ENCODE data around the gene DDX5.

The DDX5 gene

GRCh38 chr17:64491034-64491860 is 14.8 kb downstream of the DDX5 start:
- peak; percentile 55 for TF ChIP-seq CTCF (IDR thresholded peaks at IDR 0.05; ENCODE audit: borderline replicate concordance, control extremely low read depth, extremely low read depth, insufficient read depth, missing control alignments)
- DNase-seq (ENCODE audit: low spot score): no peak
- in situ Hi-C loops (cut with MboI; ENCODE audit: low sequenced_read_pairs, unreplicated experiment): loop anchor here (5.0 kb wide), 1 partner anchor 69 kb away; no protein-coding TSS in a partner anchor

- in situ Hi-C loops (cut with MboI; ENCODE audit: low sequenced_read_pairs, unreplicated experiment): no loop called here
- no peak for TF ChIP-seq CTCF (IDR thresholded peaks at IDR 0.05; ENCODE audit: borderline replicate concordance, control extremely low read depth, extremely low read depth, insufficient read depth, missing control alignments)
These were observed 17.8 kb downstream of the DDX5 start for GRCh38 chr17:64488301-64488700.

GRCh38 chr17:64484380-64484779 is 21.7 kb downstream of the DDX5 start:
- DNase-seq (ENCODE audit: low spot score): no peak
- in situ Hi-C loops (cut with MboI; ENCODE audit: low sequenced_read_pairs, unreplicated experiment): no loop called here
- no peak for TF ChIP-seq CTCF (IDR thresholded peaks at IDR 0.05; ENCODE audit: borderline replicate concordance, control extremely low read depth, extremely low read depth, insufficient read depth, missing control alignments)

More at GRCh38 chr17:64488301-64488700, 17.8 kb downstream of the DDX5 start:
- DNase-seq (ENCODE audit: low spot score): no peak

GRCh38 chr17:64480951-64481350 is 25.1 kb downstream of the DDX5 start:
- no peak for TF ChIP-seq CTCF (IDR thresholded peaks at IDR 0.05; ENCODE audit: borderline replicate concordance, control extremely low read depth, extremely low read depth, insufficient read depth, missing control alignments)
- in situ Hi-C loops (cut with MboI; ENCODE audit: low sequenced_read_pairs, unreplicated experiment): no loop called here

GRCh38 chr17:64477849-64478248 is 28.2 kb downstream of the DDX5 start:
- in situ Hi-C loops (cut with MboI; ENCODE audit: low sequenced_read_pairs, unreplicated experiment): no loop called here
- DNase-seq (ENCODE audit: low spot score): no peak
- no peak for TF ChIP-seq CTCF (IDR thresholded peaks at IDR 0.05; ENCODE audit: borderline replicate concordance, control extremely low read depth, extremely low read depth, insufficient read depth, missing control alignments)

More at GRCh38 chr17:64480951-64481350, 25.1 kb downstream of the DDX5 start:
- no peak for DNase-seq (ENCODE audit: low spot score)

- no peak for DNase-seq (ENCODE audit: low spot score)
- in situ Hi-C loops (cut with MboI; ENCODE audit: low sequenced_read_pairs, unreplicated experiment): no loop called here
- TF ChIP-seq CTCF (IDR thresholded peaks at IDR 0.05; ENCODE audit: borderline replicate concordance, control extremely low read depth, extremely low read depth, insufficient read depth, missing control alignments): no peak
These were observed 33.5 kb downstream of the DDX5 start for GRCh38 chr17:64472564-64472963.

Measured in GM13976 (cell line).